Endothelial cell of umbilical vein (primary cell): ENCODE measurements around the gene HDX. TPM values are rescaled to one million over a fixed set of nuclear protein-coding genes. Genes with fewer than 3 reads are reported as not detected.

Experiments used
- BruUV-seq: library from RNA; stranded (reverse); fragments of 400-500 nt; replicated peaks from 2 replicates; lab custom pipeline; 2021; lab: Mats Ljungman, UMichigan
- CTCF ChIA-PET: fragments of 300-600, 350-600 bp; sonication (Branson Sonifier 250); formaldehyde crosslinking; loops from one replicate; lab custom pipeline; 2021; ENCODE audit warnings: antibody characterized with exemption, inconsistent platforms; lab: Charles Lee
- POLR2A ChIA-PET: fragments of 300-600, 350-600 bp; sonication (Branson Sonifier 250); formaldehyde crosslinking; loops from one replicate; lab custom pipeline; 2021; ENCODE audit warnings: antibody characterized with exemption, inconsistent platforms; lab: Charles Lee
- DNase-seq: peaks from one replicate; pipeline ENCODE4 v3.0.0-alpha.2; 2011; ENCODE audit warnings: low read depth, low spot score
- FAIRE-seq: peaks from 2 replicates; lab custom pipeline; 2011; peaks lifted over from hg19 to GRCh38; lab: Jason Lieb, UNC
- H2AFZ ChIP-seq: 2 replicates; pipeline ENCODE4 v1.6.0; 2012; ENCODE audit warnings: low read depth, low read length, control low read depth, inconsistent platforms
- H3K27ac ChIP-seq: 2 replicates; pipeline ENCODE4 v1.5.1; 2011; ENCODE audit warnings: low read depth, mild to moderate bottlenecking, control low read depth, low read length, moderate library complexity; ENCODE audit not compliant: insufficient read depth
- H3K27me3 ChIP-seq, 2 experiments: 2 replicates each; pipeline versions ENCODE4 v1.6.0 to v1.6.1; 2011; ENCODE audit warnings: low read length in 2 of 2, mixed read lengths in 1 of 2; ENCODE audit not compliant: control insufficient read depth in 2 of 2, insufficient read depth in 2 of 2
- H3K36me3 ChIP-seq, 2 experiments: 2 replicates in 1 of 2; 3 replicates in 1 of 2; pipeline ENCODE4 v1.5.1; 2011; ENCODE audit warnings: low read length in 2 of 2, mild to moderate bottlenecking in 1 of 2, moderate library complexity in 1 of 2; ENCODE audit not compliant: control insufficient read depth in 2 of 2, insufficient read depth in 2 of 2; ENCODE audit errors: extremely low read depth in 1 of 2
- H3K4me1 ChIP-seq: 3 replicates; pipeline ENCODE4 v1.5.1; 2011; ENCODE audit warnings: mild to moderate bottlenecking, low read length; ENCODE audit not compliant: control insufficient read depth, insufficient read depth; ENCODE audit errors: extremely low read depth
- H3K4me2 ChIP-seq: 2 replicates; pipeline ENCODE4 v1.6.1; 2011; ENCODE audit warnings: low read length, control low read depth, mixed read lengths; ENCODE audit not compliant: insufficient read depth
- H3K4me3 ChIP-seq, 3 experiments: fragments of 200-600 bp in 1 of 3; sonication (generic), shearing (Covaris generic) in 1 of 3; replicated peaks in 1 of 3; 2 replicates each; pipeline ENCODE4 v1.5.1; 2011 to 2016; ENCODE audit warnings: control low read depth in 3 of 3, low read length in 3 of 3, mild to moderate bottlenecking in 2 of 3, inconsistent platforms in 1 of 3, low read depth in 1 of 3, moderate library complexity in 1 of 3; ENCODE audit not compliant: insufficient read depth in 1 of 3
- H3K79me2 ChIP-seq: 2 replicates; pipeline ENCODE4 v1.6.0; 2012; ENCODE audit warnings: low read length, inconsistent platforms; ENCODE audit not compliant: control insufficient read depth, insufficient read depth
- H3K9ac ChIP-seq: replicated peaks from 2 replicates; pipeline ENCODE3; 2011; ENCODE audit warnings: low read length, control low read depth; ENCODE audit not compliant: insufficient read depth; ENCODE audit errors: extremely low read depth
- H3K9me1 ChIP-seq: replicated peaks from 3 replicates; pipeline ENCODE4 v1.6.0; 2011; ENCODE audit warnings: mild to moderate bottlenecking, low read length; ENCODE audit not compliant: control insufficient read depth, insufficient read depth; ENCODE audit errors: extremely low read depth
- H3K9me3 ChIP-seq: replicated peaks from 2 replicates; pipeline ENCODE4 v1.5.1; 2012; ENCODE audit warnings: low read length, inconsistent platforms; ENCODE audit not compliant: control insufficient read depth, insufficient read depth
- H4K20me1 ChIP-seq: replicated peaks from 2 replicates; pipeline ENCODE3; 2011; ENCODE audit warnings: mild to moderate bottlenecking, low read length; ENCODE audit not compliant: control insufficient read depth, insufficient read depth; ENCODE audit errors: extremely low read depth
- EZH2 ChIP-seq: IDR thresholded peaks from 2 replicates; pipeline ENCODE4 v1.6.1; 2012; ENCODE audit warnings: borderline replicate concordance, low read depth, mild to moderate bottlenecking, moderate library complexity, low read length, inconsistent platforms; ENCODE audit not compliant: severe bottlenecking
- FOS ChIP-seq: IDR thresholded peaks from 2 replicates; pipeline ENCODE4 v1.6.1; 2011; ENCODE audit warnings: mild to moderate bottlenecking, low read length, moderate library complexity, borderline replicate concordance; ENCODE audit not compliant: insufficient read depth
- GATA2 ChIP-seq: IDR thresholded peaks from 2 replicates; pipeline ENCODE4 v1.7.0; 2011; ENCODE audit warnings: low read depth, mild to moderate bottlenecking, moderate library complexity, mixed read lengths, low read length; ENCODE audit not compliant: insufficient read length, insufficient read depth
- JUN ChIP-seq: IDR thresholded peaks from 2 replicates; pipeline ENCODE4 v1.6.1; 2011; ENCODE audit warnings: borderline replicate concordance, low read depth; ENCODE audit not compliant: insufficient read length, insufficient read depth
- MYC ChIP-seq: IDR thresholded peaks from one replicate; pipeline ENCODE4 v1.6.1; 2011; ENCODE audit warnings: mild to moderate bottlenecking, low read depth, low read length
- POLR2A ChIP-seq: IDR thresholded peaks from 2 replicates; pipeline ENCODE4 v1.6.1; 2012; ENCODE audit warnings: low read depth, mild to moderate bottlenecking, control low read depth, low read length
- POLR2AphosphoS5 ChIP-seq: IDR thresholded peaks from 2 replicates; pipeline ENCODE4 v1.6.1; 2012; ENCODE audit warnings: low read depth, mild to moderate bottlenecking, control low read depth, low read length, moderate library complexity; ENCODE audit not compliant: insufficient read depth
- dilution Hi-C: fragments of 300-500 bp; cut with MboI; formaldehyde crosslinking; loops from one replicate; pipeline ENCODE4 v1.15.0; 2019; ENCODE audit warnings: low sequenced_read_pairs; ENCODE audit not compliant: extremely low pct_ligation_motif_present
- intact Hi-C: fragments of 100-400 bp; cut with micrococcal nuclease; formaldehyde crosslinking; loops from one replicate; pipeline ENCODE4 v1.10.0; 2022
- polyA plus RNA-seq, 4 experiments: library from polyadenylated mRNA; depleted of rRNA in 3 of 4; stranded (reverse) in 3 of 4; unstranded in 1 of 4; fragments of >200 nt; gene quantifications; 2 replicates each; pipeline versions ENCODE4 v1.2.1 to v1.2.3, GENCODE V29; 2011 to 2012; ENCODE audit warnings: missing spikeins in 1 of 4
- total RNA-seq: library from RNA; stranded (reverse); gene quantifications from 2 replicates; pipeline ENCODE4 v1.2.3, GENCODE V29; 2021
- TF ChIP-seq, protein P1 (sequence below), 2 donors: IDR thresholded peaks; 1 replicate in 1 of 2; 2 replicates in 1 of 2; pipeline ENCODE4 v1.5.1; 2011; ENCODE audit warnings: low read length in 2 of 2, mild to moderate bottlenecking in 2 of 2, moderate library complexity in 2 of 2, control low read depth in 1 of 2, inconsistent platforms in 1 of 2, low read depth in 1 of 2; ENCODE audit not compliant: insufficient read depth in 1 of 2; ENCODE audit errors: extremely low read depth in 1 of 2
- TF ChIP-seq, protein P2 (sequence below): IDR thresholded peaks from 2 replicates; pipeline ENCODE4 v1.6.1; 2011; ENCODE audit not compliant: insufficient read depth, insufficient read length

Gene HDX
- total and polyA plus RNA-seq, 2 donors (not counting 3 experiments of a cell fraction or from before 2014, with no cell fraction given) = 2.3 to 8.2 TPM

DNA sequence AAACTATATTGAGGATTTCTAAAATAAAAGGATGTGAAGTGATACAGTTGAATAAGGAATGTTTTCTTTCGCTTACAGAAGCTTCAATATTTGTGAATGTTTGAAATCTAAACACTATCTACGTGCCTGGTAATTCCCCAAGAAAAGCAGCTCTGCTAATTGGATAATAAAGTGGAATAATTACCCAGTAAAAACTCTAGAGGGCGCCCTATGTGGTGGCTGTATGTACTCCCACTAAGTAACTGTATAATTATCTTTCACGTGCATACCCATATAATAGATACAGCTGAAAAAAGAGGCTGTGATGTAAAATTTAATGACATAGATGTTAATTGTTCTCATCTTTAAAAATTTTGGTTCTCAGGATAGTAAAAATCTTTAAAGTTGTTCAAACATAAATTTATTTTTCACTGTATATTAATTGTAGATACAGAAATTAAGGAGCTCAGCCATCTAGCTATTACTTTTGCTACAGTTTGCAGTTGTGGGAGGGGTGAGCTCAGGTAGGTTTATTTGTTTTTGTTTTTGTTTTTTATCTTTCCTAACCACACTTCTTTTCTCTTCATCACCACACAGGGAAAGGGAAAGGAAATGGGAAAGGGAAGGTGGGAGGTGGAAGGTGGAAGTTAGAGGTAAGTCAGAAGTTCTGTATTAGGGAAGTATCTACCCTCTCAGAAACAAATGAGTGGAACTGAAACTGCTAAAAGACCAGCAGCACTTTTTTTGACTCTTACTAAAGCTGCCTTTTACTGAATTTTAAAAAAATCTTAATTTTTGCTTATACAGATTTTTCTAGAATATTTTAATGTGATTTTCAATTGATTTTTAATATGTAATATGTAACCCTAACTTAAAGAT, 162.5 kb downstream of the HDX start:
- Histone ChIP-seq H3K9ac (no peak overlapping the region), H3K4me1 (no peaks in the 10 kb centered on the region), H3K4me2 (no peak overlapping the region), H3K36me3 (no peaks in the 10 kb centered on the region), H3K9me3 (no peaks in the 10 kb centered on the region), H3K27ac (no peak overlapping the region), H2AFZ (no peak overlapping the region), H3K27me3 (no peaks in the 10 kb centered on the region), H3K4me3 (no peak overlapping the region), H3K9me1 (no peaks in the 10 kb centered on the region), H3K79me2 (no peaks in the 10 kb centered on the region), H4K20me1 (no peaks in the 10 kb centered on the region)
- no peak for TF ChIP-seq MYC
- TF ChIP-seq, protein P1, sequence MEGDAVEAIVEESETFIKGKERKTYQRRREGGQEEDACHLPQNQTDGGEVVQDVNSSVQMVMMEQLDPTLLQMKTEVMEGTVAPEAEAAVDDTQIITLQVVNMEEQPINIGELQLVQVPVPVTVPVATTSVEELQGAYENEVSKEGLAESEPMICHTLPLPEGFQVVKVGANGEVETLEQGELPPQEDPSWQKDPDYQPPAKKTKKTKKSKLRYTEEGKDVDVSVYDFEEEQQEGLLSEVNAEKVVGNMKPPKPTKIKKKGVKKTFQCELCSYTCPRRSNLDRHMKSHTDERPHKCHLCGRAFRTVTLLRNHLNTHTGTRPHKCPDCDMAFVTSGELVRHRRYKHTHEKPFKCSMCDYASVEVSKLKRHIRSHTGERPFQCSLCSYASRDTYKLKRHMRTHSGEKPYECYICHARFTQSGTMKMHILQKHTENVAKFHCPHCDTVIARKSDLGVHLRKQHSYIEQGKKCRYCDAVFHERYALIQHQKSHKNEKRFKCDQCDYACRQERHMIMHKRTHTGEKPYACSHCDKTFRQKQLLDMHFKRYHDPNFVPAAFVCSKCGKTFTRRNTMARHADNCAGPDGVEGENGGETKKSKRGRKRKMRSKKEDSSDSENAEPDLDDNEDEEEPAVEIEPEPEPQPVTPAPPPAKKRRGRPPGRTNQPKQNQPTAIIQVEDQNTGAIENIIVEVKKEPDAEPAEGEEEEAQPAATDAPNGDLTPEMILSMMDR (IDR thresholded peaks at IDR 0.05; ENCODE audit: extremely low read depth in 1 of 2, insufficient read depth in 1 of 2, low read depth in 1 of 2, low read length in 2 of 2) = peak; percentile 25 to 43
- BruUV-seq = no TSS peak
- DNase-seq = peak; percentile 41
- dilution Hi-C loops (no loop called here), intact Hi-C loops (loop anchor here (10.0 kb wide), 1 partner anchor 155 kb away; no protein-coding TSS in a partner anchor)
- ChIA-PET CTCF (interaction anchor here (0.7 to 1.8 kb wide), 33 partner anchors 9 to 717 kb away, joined by 3 to 22 read pairs (median 3); no protein-coding TSS in a partner anchor), POLR2A (no interaction called here)
- FAIRE-seq = no peak

DNA sequence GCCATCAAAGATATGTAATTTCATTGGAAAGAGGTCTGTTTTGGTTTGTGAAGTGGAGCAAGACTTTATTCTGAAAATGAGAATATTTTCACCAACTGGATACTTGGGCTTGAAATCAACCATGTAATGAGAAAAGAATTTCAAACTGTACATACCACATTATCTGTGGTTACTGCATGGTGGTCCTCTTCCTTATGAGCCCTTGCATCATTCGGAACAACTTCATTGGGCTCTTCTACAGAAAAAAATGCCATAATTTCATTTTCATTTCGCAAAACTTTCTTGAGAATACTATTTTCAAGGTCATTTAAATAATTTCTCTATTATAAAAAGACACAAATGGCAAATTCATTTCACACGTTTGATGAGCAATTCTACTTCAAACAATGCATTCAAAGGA, 165.6 kb downstream of the HDX start:
- dilution Hi-C loops = no loop called here
- H4K20me1 ChIP-seq = no peaks in the 10 kb centered on the region
- H3K9me3 ChIP-seq = no peaks in the 10 kb centered on the region
- H3K9me1 ChIP-seq = no peaks in the 10 kb centered on the region
- no peak overlapping the region for H3K4me2 ChIP-seq
- no peaks in the 10 kb centered on the region for H3K36me3 ChIP-seq
- H3K79me2 ChIP-seq = no peaks in the 10 kb centered on the region
- FAIRE-seq (no peak), DNase-seq (no peak)
- intact Hi-C loops = no loop called here
- no peaks in the 10 kb centered on the region for H3K4me1 ChIP-seq
- H3K27me3 ChIP-seq = no peaks in the 10 kb centered on the region
- CTCF ChIA-PET = no interaction called here
- BruUV-seq = no TSS peak
- H2AFZ ChIP-seq = no peak overlapping the region
- TF ChIP-seq POLR2A (no peak), MYC (no peak), GATA2 (no peak), FOS (no peak), POLR2AphosphoS5 (no peak), JUN (no peak), EZH2 (no peak)
- TF ChIP-seq, protein P1 (IDR thresholded peaks at IDR 0.05; ENCODE audit: extremely low read depth in 1 of 2, insufficient read depth in 1 of 2, low read depth in 1 of 2, low read length in 2 of 2) = no peak
- TF ChIP-seq, protein P2, sequence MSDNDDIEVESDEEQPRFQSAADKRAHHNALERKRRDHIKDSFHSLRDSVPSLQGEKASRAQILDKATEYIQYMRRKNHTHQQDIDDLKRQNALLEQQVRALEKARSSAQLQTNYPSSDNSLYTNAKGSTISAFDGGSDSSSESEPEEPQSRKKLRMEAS = no peak
- no peak overlapping the region for H3K27ac ChIP-seq
- H3K9ac ChIP-seq = no peak overlapping the region
- H3K4me3 ChIP-seq = no peak overlapping the region
- POLR2A ChIA-PET = no interaction called here
